B cell (primary cell): ENCODE measurements around the gene NODAL. TPM values are rescaled to one million over a fixed set of nuclear protein-coding genes. Genes with fewer than 3 reads are reported as not detected.
A peak's percentile ranks its signal among the peaks of the same experiment; 100 is the strongest.

Experiments
- ATAC-seq: fragments of 200-7000 bp; cut with Tn5 transposase; one replicate; pipeline ENCODE4 v1.10.0; 2021; ENCODE audit warnings: low read depth, mild to moderate bottlenecking, moderate number of reproducible peaks, moderate library complexity
- CTCF ChIA-PET: fragments of 350-600 bp; sonication (Branson Sonifier 250); formaldehyde crosslinking; loops from one replicate; lab custom pipeline; 2021; ENCODE audit warnings: antibody characterized with exemption, inconsistent platforms; lab: Charles Lee
- POLR2A ChIA-PET: fragments of 350-600 bp; sonication (Branson Sonifier 250); formaldehyde crosslinking; loops from one replicate; lab custom pipeline; 2021; ENCODE audit warnings: antibody characterized with exemption; lab: Charles Lee
- DNase-seq: peaks from one replicate; pipeline ENCODE4 v3.0.0; 2013
- H2AFZ ChIP-seq: 2 replicates; pipeline ENCODE4 v1.6.1; 2012; ENCODE audit warnings: mild to moderate bottlenecking, low read depth, low read length; ENCODE audit not compliant: insufficient read depth, poor library complexity, severe bottlenecking
- H3K27ac ChIP-seq, 2 donors: 1 replicate in 1 of 2; 2 replicates in 1 of 2; pipeline ENCODE4 v1.5.1; 2012 to 2013; ENCODE audit warnings: low read length in 2 of 2, mild to moderate bottlenecking in 2 of 2, moderate library complexity in 1 of 2
- H3K27me3 ChIP-seq, 4 experiments: fragments of 200-600 bp in 1 of 4; sonication (generic) in 1 of 4; replicated peaks in 1 of 4; 1 replicate in 2 of 4; 2 replicates in 2 of 4; pipeline versions ENCODE4 v1.6.1 to v1.7.0; 2013 to 2016; ENCODE audit warnings: low read length in 3 of 4, mild to moderate bottlenecking in 2 of 4, mixed read lengths in 1 of 4, moderate library complexity in 1 of 4; ENCODE audit not compliant: insufficient read depth in 4 of 4, control insufficient read depth in 3 of 4; ENCODE audit errors: control extremely low read depth in 1 of 4
- H3K36me3 ChIP-seq, 2 experiments: replicated peaks in 1 of 2; 1 replicate in 1 of 2; 2 replicates in 1 of 2; pipeline versions ENCODE4 v1.6.1 to v1.7.1; 2013; ENCODE audit warnings: low read length in 1 of 2; ENCODE audit not compliant: insufficient read depth in 2 of 2, control insufficient read depth in 1 of 2; ENCODE audit errors: control extremely low read depth in 1 of 2, extremely low read depth in 1 of 2
- H3K4me1 ChIP-seq, 2 donors: fragments of 200-600 bp in 1 of 2; sonication (generic) in 1 of 2; 1 replicate in 1 of 2; 2 replicates in 1 of 2; pipeline versions ENCODE4 v1.5.1 to v1.6.1; 2013 to 2017; ENCODE audit warnings: low read length in 2 of 2; ENCODE audit not compliant: control insufficient read depth in 2 of 2, insufficient read depth in 2 of 2
- H3K4me2 ChIP-seq: replicated peaks from 2 replicates; pipeline ENCODE3; 2012; ENCODE audit warnings: mild to moderate bottlenecking, low read depth, low read length; ENCODE audit not compliant: poor library complexity, severe bottlenecking
- H3K4me3 ChIP-seq, 5 experiments: fragments of 200-600 bp in 1 of 5; sonication (generic) in 1 of 5; 1 replicate in 3 of 5; 2 replicates in 2 of 5; pipeline versions ENCODE4 v1.5.1 to v1.7.0; 2011 to 2016; ENCODE audit warnings: low read length in 4 of 5, mild to moderate bottlenecking in 4 of 5, low read depth in 2 of 5, control low read depth in 1 of 5, moderate library complexity in 1 of 5; ENCODE audit not compliant: insufficient read depth in 1 of 5; ENCODE audit errors: control extremely low read depth in 1 of 5, extremely low read depth in 1 of 5
- H3K79me2 ChIP-seq: fragments of 200-600 bp; sonication (generic); one replicate; pipeline ENCODE4 v1.6.0; 2016; ENCODE audit warnings: low read length; ENCODE audit not compliant: control insufficient read depth, insufficient read depth
- H3K9ac ChIP-seq: fragments of 200-600 bp; sonication (generic); 2 replicates; pipeline ENCODE4 v1.6.1; 2017; ENCODE audit warnings: mild to moderate bottlenecking, low read length, moderate library complexity
- H3K9me3 ChIP-seq, 3 donors: one replicate each; pipeline versions ENCODE4 v1.6.1 to v1.7.1; 2013; ENCODE audit warnings: low read length in 2 of 3; ENCODE audit not compliant: control insufficient read depth in 2 of 3, insufficient read depth in 1 of 3; ENCODE audit errors: control extremely low read depth in 1 of 3
- H4K20me1 ChIP-seq: 2 replicates; pipeline ENCODE4 v1.6.0; 2012; ENCODE audit warnings: mild to moderate bottlenecking, low read length; ENCODE audit not compliant: insufficient read depth, control insufficient read depth, poor library complexity, severe bottlenecking
- H3K27ac Mint-ChIP-seq: one replicate; pipeline ENCODE4 v1.8.0; 2021; ENCODE audit warnings: mixed read lengths
- H3K27me3 Mint-ChIP-seq: one replicate; pipeline ENCODE4 v1.8.0; 2021; ENCODE audit warnings: mixed read lengths
- H3K4me1 Mint-ChIP-seq: one replicate; pipeline ENCODE4 v1.8.0; 2021; ENCODE audit warnings: mixed read lengths
- H3K4me3 Mint-ChIP-seq: one replicate; pipeline ENCODE4 v1.8.0; 2021; ENCODE audit warnings: mixed read lengths
- H3K9me3 Mint-ChIP-seq: one replicate; pipeline ENCODE4 v1.8.0; 2022; ENCODE audit warnings: mixed read lengths; ENCODE audit not compliant: insufficient read depth
- EZH2 ChIP-seq: IDR thresholded peaks from 2 replicates; pipeline ENCODE4 v1.6.1; 2012; ENCODE audit warnings: borderline replicate concordance, low read depth, mild to moderate bottlenecking, moderate library complexity, low read length; ENCODE audit not compliant: insufficient read depth, poor library complexity, severe bottlenecking
- WGBS: methylation state at CpG from one replicate; pipeline ENCODE4 v1.1.5; 2013; ENCODE audit warnings: missing lambda C conversion rate; ENCODE audit not compliant: insufficient coverage; 5-methylcytosine and 5-hydroxymethylcytosine counted together
- intact Hi-C: fragments of 100-400 bp; cut with micrococcal nuclease; formaldehyde crosslinking; loops from one replicate; pipeline ENCODE4 v1.10.0; 2022
- polyA plus RNA-seq: library from polyadenylated mRNA; depleted of rRNA; stranded (reverse); fragments of >200 nt; gene quantifications from 2 replicates; pipeline ENCODE4 v1.2.3, GENCODE V29; 2012
- total RNA-seq, 2 donors: library from RNA; stranded (reverse); fragments of 120-200 nt in 1 of 2; gene quantifications; 1 replicate in 1 of 2; 2 replicates in 1 of 2; pipeline versions ENCODE4 v1.2.3 to v1.2.4, GENCODE V29; 2013 to 2022
- TF ChIP-seq, protein P1 (sequence below): fragments of 200-600 bp; IDR thresholded peaks from one replicate; pipeline ENCODE4 v1.8.0; 2022; ENCODE audit warnings: antibody characterized with exemption, mild to moderate bottlenecking

The NODAL gene
- total and polyA plus RNA-seq, 2 donors (not counting 1 experiment from before 2014, with no cell fraction given): 0.06 TPM; not detected in 1

DNA sequence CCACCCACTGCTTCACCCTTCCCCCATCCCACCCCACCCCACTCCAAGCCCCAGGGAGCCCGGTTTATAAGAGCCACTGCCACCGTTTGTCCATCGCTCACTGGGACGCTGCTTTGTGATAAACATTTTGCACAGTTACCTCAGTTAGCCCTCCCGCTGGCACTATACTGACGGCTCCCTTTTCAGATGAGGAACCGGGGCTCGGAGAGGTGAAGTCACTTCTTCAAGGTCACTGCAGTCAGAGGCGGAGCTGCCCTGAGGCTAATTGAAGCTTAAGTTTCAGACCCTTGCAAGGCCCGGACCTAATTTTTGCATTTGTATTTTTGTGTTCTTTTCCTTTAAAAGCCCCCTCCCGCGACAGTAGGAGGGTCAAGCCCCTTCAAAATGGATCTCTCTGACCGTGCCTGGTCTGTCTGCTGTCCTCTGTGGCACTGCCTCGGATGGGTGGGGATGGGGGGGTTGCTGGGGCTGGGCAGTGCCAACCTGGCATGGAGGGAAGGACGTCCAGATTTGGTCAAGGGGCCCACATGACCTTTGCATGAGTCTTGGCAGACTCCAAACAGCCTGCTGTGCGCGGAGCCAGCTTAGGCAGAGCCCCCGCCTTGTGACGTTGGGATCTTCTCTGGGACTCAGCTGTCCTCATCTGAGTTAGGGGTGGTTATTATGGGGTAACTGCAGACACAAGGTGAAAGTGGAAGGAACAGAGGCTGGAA, 17.7 kb upstream of the NODAL start:
- POLR2A ChIA-PET: no interaction called here
- no peak overlapping the region for H3K27ac Mint-ChIP-seq

More for the DNA sequence above, 17.7 kb upstream of the NODAL start:
- CTCF ChIA-PET: interaction anchor here (1.0 to 5.7 kb wide), 4 partner anchors 54 to 298 kb away, joined by 3 to 91 read pairs (median 4); no protein-coding TSS in a partner anchor
- Histone ChIP-seq H3K4me3 (no peak overlapping the region), H3K27ac (no peak overlapping the region), H3K27me3 (peaks cover 0 to 24% (median 12%) of the 10 kb centered on the region in 4 experiments), H2AFZ (no peak overlapping the region), H3K4me2 (peak overlapping the region; percentile 76), H4K20me1 (no peaks in the 10 kb centered on the region), H3K4me1 (peaks cover 12 to 15% of the 10 kb centered on the region in 2 donors), H3K9ac (no peak overlapping the region), H3K36me3 (no peaks in the 10 kb centered on the region), H3K9me3 (peaks cover 0 to 4% (median 0%) of the 10 kb centered on the region in 3 donors), H3K79me2 (no peaks in the 10 kb centered on the region)
- Mint-ChIP-seq H3K27me3 (peaks cover 37% of the 10 kb centered on the region), H3K9me3 (no peaks in the 10 kb centered on the region), H3K4me3 (peak overlapping the region; percentile 44), H3K4me1 (peaks cover 17% of the 10 kb centered on the region)
- ATAC-seq (no peak), DNase-seq (no peak)
- TF ChIP-seq, protein P1, sequence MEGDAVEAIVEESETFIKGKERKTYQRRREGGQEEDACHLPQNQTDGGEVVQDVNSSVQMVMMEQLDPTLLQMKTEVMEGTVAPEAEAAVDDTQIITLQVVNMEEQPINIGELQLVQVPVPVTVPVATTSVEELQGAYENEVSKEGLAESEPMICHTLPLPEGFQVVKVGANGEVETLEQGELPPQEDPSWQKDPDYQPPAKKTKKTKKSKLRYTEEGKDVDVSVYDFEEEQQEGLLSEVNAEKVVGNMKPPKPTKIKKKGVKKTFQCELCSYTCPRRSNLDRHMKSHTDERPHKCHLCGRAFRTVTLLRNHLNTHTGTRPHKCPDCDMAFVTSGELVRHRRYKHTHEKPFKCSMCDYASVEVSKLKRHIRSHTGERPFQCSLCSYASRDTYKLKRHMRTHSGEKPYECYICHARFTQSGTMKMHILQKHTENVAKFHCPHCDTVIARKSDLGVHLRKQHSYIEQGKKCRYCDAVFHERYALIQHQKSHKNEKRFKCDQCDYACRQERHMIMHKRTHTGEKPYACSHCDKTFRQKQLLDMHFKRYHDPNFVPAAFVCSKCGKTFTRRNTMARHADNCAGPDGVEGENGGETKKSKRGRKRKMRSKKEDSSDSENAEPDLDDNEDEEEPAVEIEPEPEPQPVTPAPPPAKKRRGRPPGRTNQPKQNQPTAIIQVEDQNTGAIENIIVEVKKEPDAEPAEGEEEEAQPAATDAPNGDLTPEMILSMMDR: no peak
- TF ChIP-seq EZH2: no peak
- WGBS: 42% methylated on average over 17 of the region's 19 CpGs
- intact Hi-C loops: no loop called here
